Transverse colon (tissue), 4 donors: ENCODE measurements around the gene ZFX. TPM values are rescaled to one million over a fixed set of nuclear protein-coding genes. Genes with fewer than 3 reads are reported as not detected.

Experiments
- DNase-seq: peaks from one replicate; pipeline ENCODE4 v3.0.0-alpha.2; 2019
- H3K27ac ChIP-seq, 4 donors: fragments of 200-600 bp; sonication (generic); 2 replicates each; pipeline ENCODE4 v1.5.1; 2016 to 2018; ENCODE audit warnings: inconsistent platforms in 4 of 4
- H3K27me3 ChIP-seq: fragments of 200-600 bp; sonication (generic); 2 replicates; pipeline ENCODE4 v1.5.1; 2017; ENCODE audit warnings: inconsistent platforms
- H3K36me3 ChIP-seq, 4 donors: fragments of 200-600 bp; sonication (generic); 2 replicates each; pipeline ENCODE4 v1.5.1; 2017 to 2019; ENCODE audit warnings: inconsistent platforms in 4 of 4
- H3K4me1 ChIP-seq, 4 donors: fragments of 200-600 bp; sonication (generic); 2 replicates each; pipeline ENCODE4 v1.5.1; 2017 to 2020; ENCODE audit warnings: inconsistent platforms in 4 of 4
- H3K4me3 ChIP-seq, 4 donors: fragments of 200-600 bp; sonication (generic); 1 replicate in 1 of 4; 2 replicates in 3 of 4; pipeline versions ENCODE4 v1.5.1 to v1.6.1; 2017 to 2019; ENCODE audit warnings: inconsistent platforms in 4 of 4
- H3K9me3 ChIP-seq, 2 donors: fragments of 200-600 bp; sonication (generic); 2 replicates each; pipeline ENCODE4 v1.5.1; 2017 to 2019; ENCODE audit warnings: inconsistent platforms in 2 of 2
- CTCF ChIP-seq, 5 experiments: fragments of 200-600 bp in 3 of 5; fragments of 450-650 bp in 2 of 5; sonication (generic) in 3 of 5; IDR thresholded peaks; 1 replicate in 2 of 5; 2 replicates in 3 of 5; pipeline ENCODE4 v1.5.1; 2016 to 2017; ENCODE audit warnings: antibody characterized with exemption in 5 of 5, inconsistent platforms in 3 of 5, mild to moderate bottlenecking in 2 of 5, moderate library complexity in 1 of 5
- EP300 ChIP-seq: sonication (generic); formaldehyde crosslinking; IDR thresholded peaks from one replicate; pipeline ENCODE4 v1.6.1; 2017; ENCODE audit warnings: antibody characterized with exemption, low read depth
- POLR2A ChIP-seq: fragments of 450-650 bp; IDR thresholded peaks from one replicate; pipeline ENCODE4 v1.6.1; 2016; ENCODE audit warnings: antibody characterized with exemption, mild to moderate bottlenecking, moderate library complexity
- POLR2AphosphoS5 ChIP-seq, 3 donors: sonication (generic); formaldehyde crosslinking; IDR thresholded peaks; one replicate each; pipeline ENCODE4 v1.6.1; 2016; ENCODE audit warnings: antibody characterized with exemption in 3 of 3
- WGBS, 2 donors: methylation state at CpG; one replicate each; pipeline ENCODE4 v1.1.5; 2018; ENCODE audit warnings: low coverage in 1 of 2; 5-methylcytosine and 5-hydroxymethylcytosine counted together
- in situ Hi-C, 4 donors: fragments of 200-750 bp; cut with MboI; loops; one replicate each; pipeline versions ENCODE4 v1.15.0 to v1.15.1; 2017; ENCODE audit warnings: low sequenced_read_pairs in 3 of 4, low pct_ligation_motif_present in 1 of 4, low pct_unique_long_range_greater_than_20kb in 1 of 4
- intact Hi-C: fragments of 100-400 bp; cut with DNase I; formaldehyde crosslinking; loops from one replicate; pipeline ENCODE4 v1.15.1; 2023; ENCODE audit warnings: low total_unique reads
- total RNA-seq, 4 donors: library from RNA; depleted of rRNA; stranded (reverse); fragments of >200 nt; gene quantifications; one replicate each; pipeline ENCODE4 v1.1.0, GENCODE V29; 2016

ZFX gene
- total RNA-seq, 4 donors from 2014 or later: 33.7 to 50.5 (median 47.4) TPM

- TF ChIP-seq EP300 (no peak), POLR2A (no peak), POLR2AphosphoS5 (IDR thresholded peaks at IDR 0.05) (no peak), CTCF (IDR thresholded peaks at IDR 0.05) (no peak)
- no peak for DNase-seq
- WGBS, 2 donors: 75% methylated on average over 2 of the region's 2 CpGs; no CpG with 5 or more reads in 1 of the 2 donors
- in situ Hi-C loops (no loop called here), intact Hi-C loops (no loop called here)
- no peaks in the 10 kb centered on the region for H3K4me1 ChIP-seq
- H3K4me3 ChIP-seq: no peak overlapping the region
- H3K27me3 ChIP-seq: no peaks in the 10 kb centered on the region
- peaks cover 0 to 8% (median 2%) of the 10 kb centered on the region in 4 donors for H3K36me3 ChIP-seq
- no peak overlapping the region for H3K27ac ChIP-seq
- H3K9me3 ChIP-seq: no peaks in the 10 kb centered on the region
Observed at GRCh38 chrX:24207826-24208225, 58.3 kb downstream of the ZFX start.

- in situ Hi-C loops: no loop called here
- Histone ChIP-seq H3K9me3 (no peaks in the 10 kb centered on the region), H3K27ac (no peak overlapping the region), H3K36me3 (peaks cover 0 to 8% (median 2%) of the 10 kb centered on the region in 4 donors), H3K27me3 (no peaks in the 10 kb centered on the region), H3K4me3 (no peak overlapping the region), H3K4me1 (no peaks in the 10 kb centered on the region)
- 86 to 96% methylated on average over 6 to 13 of the region's 13 CpGs for WGBS, 2 donors
- TF ChIP-seq POLR2A (no peak), EP300 (no peak), POLR2AphosphoS5 (IDR thresholded peaks at IDR 0.05) (no peak), CTCF (IDR thresholded peaks at IDR 0.05) (no peak)
- no peak for DNase-seq
- intact Hi-C loops: no loop called here
Observed at GRCh38 chrX:24208496-24209240, 59.1 kb downstream of the ZFX start.

- Histone ChIP-seq H3K4me1 (no peaks in the 10 kb centered on the region), H3K36me3 (peaks cover 0 to 8% (median 2%) of the 10 kb centered on the region in 4 donors), H3K9me3 (no peaks in the 10 kb centered on the region), H3K4me3 (no peak overlapping the region), H3K27me3 (no peaks in the 10 kb centered on the region), H3K27ac (no peak overlapping the region)
- in situ Hi-C loops (no loop called here), intact Hi-C loops (no loop called here)
- 91 to 100% methylated on average over 2 to 6 of the region's 6 CpGs for WGBS, 2 donors
- TF ChIP-seq CTCF (IDR thresholded peaks at IDR 0.05): no peak
- no peak for TF ChIP-seq POLR2AphosphoS5 (IDR thresholded peaks at IDR 0.05)
- no peak for TF ChIP-seq EP300
- no peak for TF ChIP-seq POLR2A
- DNase-seq: no peak
Observed at GRCh38 chrX:24210190-24210589, 60.7 kb downstream of the ZFX start.

- Histone ChIP-seq H3K27ac (no peak overlapping the region), H3K27me3 (no peaks in the 10 kb centered on the region), H3K9me3 (no peaks in the 10 kb centered on the region), H3K4me3 (no peak overlapping the region), H3K36me3 (peaks cover 0 to 4% (median 0%) of the 10 kb centered on the region in 4 donors), H3K4me1 (no peaks in the 10 kb centered on the region)
- intact Hi-C loops (no loop called here), in situ Hi-C loops (no loop called here)
- DNase-seq: no peak
- TF ChIP-seq EP300 (no peak), CTCF (IDR thresholded peaks at IDR 0.05) (no peak), POLR2A (no peak), POLR2AphosphoS5 (IDR thresholded peaks at IDR 0.05) (no peak)
- 80 to 94% methylated on average over 1 to 4 of the region's 4 CpGs for WGBS, 2 donors
Observed at GRCh38 chrX:24214568-24214967, 65.0 kb downstream of the ZFX start.
